T-helper 1 cell (primary cell): ENCODE results near the gene EVA1B.

Source experiments
- DNase-seq, 5 donors: peaks; one replicate each; pipeline ENCODE4 v3.0.0-alpha.2; 2012 to 2020

The EVA1B gene

GRCh38 chr1:36279110-36279788, 44.2 kb downstream of the EVA1B start:
- no peak for DNase-seq

DNA sequence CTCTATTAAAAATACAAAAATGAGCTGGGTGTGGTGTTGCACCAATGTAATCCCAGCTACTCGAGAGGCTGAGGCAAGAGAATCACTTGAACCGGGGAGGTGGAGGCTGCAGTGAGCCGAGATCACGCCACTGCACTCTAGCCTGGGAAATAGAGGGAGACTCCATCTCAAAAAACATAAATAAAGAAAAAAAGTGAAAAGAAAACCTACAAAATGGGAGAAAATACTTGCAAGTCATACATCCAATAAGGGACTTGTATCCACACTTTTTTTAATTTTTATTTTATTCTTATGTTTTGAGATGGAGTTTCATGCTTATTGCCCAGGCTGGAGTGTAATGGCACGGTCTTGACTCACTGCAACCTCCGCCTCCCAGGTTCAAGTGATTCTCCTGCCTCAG, 46.8 kb downstream of the EVA1B start:
- DNase-seq, result no peak

- DNase-seq, result no peak
Observed at GRCh38 chr1:36274201-36274600, 49.2 kb downstream of the EVA1B start.

- no peak for DNase-seq
Observed at GRCh38 chr1:36273024-36273423, 50.4 kb downstream of the EVA1B start.
